ENCODE results near the gene RAG1.
A peak's percentile ranks its signal among the peaks of the same experiment; 100 is the strongest.

The RAG1 gene

DNA sequence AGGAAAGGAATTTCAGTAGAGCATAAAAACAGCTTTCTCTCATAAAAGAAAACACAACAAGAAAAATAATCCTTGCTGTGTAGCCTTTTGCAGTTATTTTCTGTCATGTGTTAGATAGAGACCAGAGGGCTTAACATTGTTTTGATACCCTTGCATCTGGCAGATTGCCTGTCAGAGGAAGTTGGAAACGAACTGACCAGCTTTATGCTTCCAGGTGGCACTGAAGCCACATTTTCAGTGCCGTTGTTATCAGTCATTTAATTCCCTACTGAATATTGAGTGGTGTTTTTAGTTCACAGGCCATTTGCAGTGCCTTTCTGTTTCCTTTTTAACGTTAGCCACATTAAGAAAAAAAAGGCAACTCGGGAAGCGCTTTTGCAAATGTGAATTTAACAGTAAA is 51.7 kb downstream of the RAG1 start:
- H3K9me3 ChIP-seq: no peaks in the 10 kb centered on the region
- peaks cover 0 to 25% (median 5%) of the 10 kb centered on the region in 4 donors for H3K4me1 ChIP-seq
- peak overlapping the region; percentile 1 to 5 for H3K4me3 ChIP-seq
- intact Hi-C loops (cut with DNase I; ENCODE audit: low total_unique reads): no loop called here
- no peak for TF ChIP-seq CTCF (IDR thresholded peaks at IDR 0.05)
- no peaks in the 10 kb centered on the region for H3K36me3 ChIP-seq
- no peaks in the 10 kb centered on the region for H3K27me3 ChIP-seq
- H3K27ac ChIP-seq: peak overlapping the region in 1 of 2 donors; percentile 4
- DNase-seq: no peak

- Histone ChIP-seq H3K27ac (no peak overlapping the region), H3K4me3 (no peak overlapping the region), H3K4me1 (peaks cover 0 to 25% (median 5%) of the 10 kb centered on the region in 4 donors), H3K36me3 (no peaks in the 10 kb centered on the region), H3K27me3 (no peaks in the 10 kb centered on the region), H3K9me3 (no peaks in the 10 kb centered on the region)
- DNase-seq: no peak
- TF ChIP-seq CTCF (IDR thresholded peaks at IDR 0.05): no peak
- intact Hi-C loops (cut with DNase I; ENCODE audit: low total_unique reads): loop anchor here (5.0 kb wide), 1 partner anchor 58 kb away; no protein-coding TSS in a partner anchor
Measured at GRCh38 chr11:36620246-36620645, 52.4 kb downstream of the RAG1 start.

DNA sequence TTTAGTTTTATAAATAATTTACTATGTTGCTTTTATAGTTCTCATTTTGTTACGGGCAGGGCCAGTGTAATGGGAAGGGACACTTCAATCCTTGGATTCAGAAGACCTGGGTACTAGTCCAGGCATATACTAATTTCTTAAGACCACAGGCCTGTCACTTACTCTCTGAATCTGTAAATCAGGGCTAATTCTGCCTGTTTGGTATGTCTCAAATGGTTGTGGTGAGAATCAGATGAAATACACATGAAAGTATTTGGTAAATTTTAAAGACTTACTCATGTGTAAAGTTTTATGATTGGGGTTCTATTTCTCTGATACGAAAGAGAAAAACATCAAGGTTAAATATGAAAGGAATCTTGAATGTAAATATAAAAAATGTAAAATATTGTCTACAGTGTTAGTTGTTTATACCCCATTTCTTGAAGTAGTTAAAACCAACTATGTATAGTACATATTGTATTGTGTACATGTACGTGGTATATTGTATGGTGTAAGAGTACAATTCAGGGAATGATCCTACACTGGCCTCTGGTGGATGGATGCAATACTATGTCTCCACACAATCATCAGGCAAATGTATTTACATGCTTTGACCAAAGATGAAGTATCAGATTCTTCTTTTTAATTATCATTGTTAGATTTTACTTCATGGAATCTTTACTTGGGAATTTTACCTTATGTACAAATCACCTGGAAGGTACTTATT is 54.8 kb downstream of the RAG1 start:
- no peak for DNase-seq
- intact Hi-C loops (cut with DNase I; ENCODE audit: low total_unique reads): loop anchor here (5.0 kb wide), 1 partner anchor 60 kb away; no protein-coding TSS in a partner anchor
- H3K4me1 ChIP-seq: peaks cover 0 to 25% (median 5%) of the 10 kb centered on the region in 4 donors
- no peaks in the 10 kb centered on the region for H3K27me3 ChIP-seq
- peak; percentile 47 to 58 for TF ChIP-seq CTCF (IDR thresholded peaks at IDR 0.05)
- H3K27ac ChIP-seq: no peak overlapping the region
- no peak overlapping the region for H3K4me3 ChIP-seq
- H3K36me3 ChIP-seq: no peaks in the 10 kb centered on the region
- H3K9me3 ChIP-seq: no peaks in the 10 kb centered on the region

- Histone ChIP-seq H3K4me1 (peaks cover 0 to 23% (median 5%) of the 10 kb centered on the region in 4 donors), H3K4me3 (no peak overlapping the region), H3K27ac (no peak overlapping the region), H3K36me3 (no peaks in the 10 kb centered on the region), H3K9me3 (no peaks in the 10 kb centered on the region), H3K27me3 (no peaks in the 10 kb centered on the region)
- intact Hi-C loops (cut with DNase I; ENCODE audit: low total_unique reads): loop anchor here (5.0 kb wide), 1 partner anchor 61 kb away; no protein-coding TSS in a partner anchor
- no peak for DNase-seq
- no peak for TF ChIP-seq CTCF (IDR thresholded peaks at IDR 0.05)
Measured at GRCh38 chr11:36623494-36623893, 55.7 kb downstream of the RAG1 start.

GRCh38 chr11:36627006-36627405 is 59.2 kb downstream of the RAG1 start:
- Histone ChIP-seq H3K9me3 (no peaks in the 10 kb centered on the region), H3K36me3 (no peaks in the 10 kb centered on the region), H3K27ac (no peak overlapping the region), H3K27me3 (no peaks in the 10 kb centered on the region), H3K4me3 (no peak overlapping the region), H3K4me1 (no peaks in the 10 kb centered on the region)
- intact Hi-C loops (cut with DNase I; ENCODE audit: low total_unique reads): no loop called here
- no peak for TF ChIP-seq CTCF (IDR thresholded peaks at IDR 0.05)
- no peak for DNase-seq
